Measurements from ENCODE around the gene F7. TPM values are rescaled to one million over a fixed set of nuclear protein-coding genes. Genes with fewer than 3 reads are reported as not detected.
"Not testable (repeated sequence)": the region's sequence is repeated elsewhere in the genome, so short reads cannot be mapped to it uniquely, and the experiment has no call there.

The F7 gene
- total RNA-seq = not detected
- total RNA-seq = 0 to 0.12 reads per million in 2 donors

- Mint-ChIP-seq H3K27me3 (no peaks in the 10 kb centered on the region), H3K4me3 (no peak within 1 kb of the TSS), H3K36me3 (ENCODE audit: low read depth) (no peaks in the 10 kb centered on the region), H3K4me1 (no peaks in the 10 kb centered on the region), H3K27ac (no peak within 1 kb of the TSS)
- no peak for ATAC-seq
- H3K9me3 ChIP-seq (ENCODE audit: control insufficient read depth, low read length, poor library complexity, severe bottlenecking) = no peaks in the 10 kb centered on the region
- DNase-seq = no peak
These were observed at the start of gene F7 for GRCh38 chr13:113105032-113105920. Gene F7, plus strand, starts transcription at chr13:113105791. Its CDS starts 51 bp downstream, at chr13:113105842.

GRCh38 chr13:113057084-113057483 lies 48.5 kb upstream of the F7 start:
- no peak overlapping the region for H3K27ac Mint-ChIP-seq
- H3K4me3 Mint-ChIP-seq = no peak overlapping the region
- peaks cover 5% of the 10 kb centered on the region for H3K36me3 Mint-ChIP-seq (ENCODE audit: low read depth)
- ATAC-seq (no peak), DNase-seq (no peak)
- no peaks in the 10 kb centered on the region for H3K27me3 Mint-ChIP-seq
- no peaks in the 10 kb centered on the region for H3K9me3 ChIP-seq (ENCODE audit: control insufficient read depth, low read length, poor library complexity, severe bottlenecking)
- peaks cover 3% of the 10 kb centered on the region for H3K4me1 Mint-ChIP-seq

- H3K4me3 Mint-ChIP-seq; ATAC-seq; H3K4me1 Mint-ChIP-seq; H3K27ac Mint-ChIP-seq; H3K9me3 ChIP-seq (ENCODE audit: control insufficient read depth, low read length, poor library complexity, severe bottlenecking); DNase-seq; H3K36me3 Mint-ChIP-seq (ENCODE audit: low read depth); H3K27me3 Mint-ChIP-seq: not testable (repeated sequence)
These were observed 48.0 kb upstream of the F7 start for GRCh38 chr13:113057559-113057958.

- DNase-seq (no peak), ATAC-seq (no peak)
- Mint-ChIP-seq H3K27me3 (no peaks in the 10 kb centered on the region), H3K4me3 (no peak overlapping the region), H3K36me3 (ENCODE audit: low read depth) (peaks cover 2% of the 10 kb centered on the region), H3K27ac (no peak overlapping the region), H3K4me1 (peaks cover 2% of the 10 kb centered on the region)
- H3K9me3 ChIP-seq (ENCODE audit: control insufficient read depth, low read length, poor library complexity, severe bottlenecking) = no peaks in the 10 kb centered on the region
These were observed 47.2 kb upstream of the F7 start for GRCh38 chr13:113058129-113058987.

- Mint-ChIP-seq H3K36me3 (ENCODE audit: low read depth) (peaks cover 2% of the 10 kb centered on the region), H3K27me3 (no peaks in the 10 kb centered on the region), H3K4me1 (peaks cover 2% of the 10 kb centered on the region), H3K27ac (no peak overlapping the region), H3K4me3 (no peak overlapping the region)
- DNase-seq = no peak
- ATAC-seq = no peak
- no peaks in the 10 kb centered on the region for H3K9me3 ChIP-seq (ENCODE audit: control insufficient read depth, low read length, poor library complexity, severe bottlenecking)
These were observed 46.4 kb upstream of the F7 start for GRCh38 chr13:113058988-113059850.

GRCh38 chr13:113059891-113060290 lies 45.7 kb upstream of the F7 start:
- ATAC-seq (no peak), DNase-seq (no peak)
- H3K9me3 ChIP-seq (ENCODE audit: control insufficient read depth, low read length, poor library complexity, severe bottlenecking) = no peaks in the 10 kb centered on the region
- Mint-ChIP-seq H3K36me3 (ENCODE audit: low read depth) (peaks cover 2% of the 10 kb centered on the region), H3K4me1 (peaks cover 2% of the 10 kb centered on the region), H3K27me3 (no peaks in the 10 kb centered on the region), H3K4me3 (no peak overlapping the region), H3K27ac (no peak overlapping the region)

- no peak for DNase-seq
- H3K9me3 ChIP-seq (ENCODE audit: control insufficient read depth, low read length, poor library complexity, severe bottlenecking) = no peaks in the 10 kb centered on the region
- Mint-ChIP-seq H3K4me3 (no peak overlapping the region), H3K27me3 (no peaks in the 10 kb centered on the region), H3K36me3 (ENCODE audit: low read depth) (peaks cover 2% of the 10 kb centered on the region), H3K27ac (no peak overlapping the region), H3K4me1 (peaks cover 2% of the 10 kb centered on the region)
- no peak for ATAC-seq
These were observed 44.9 kb upstream of the F7 start for GRCh38 chr13:113060557-113061270.

GRCh38 chr13:113061271-113061625 lies 44.3 kb upstream of the F7 start:
- H3K4me3 Mint-ChIP-seq = no peak overlapping the region

GRCh38 chr13:113061796-113062425 lies 43.7 kb upstream of the F7 start:
- H3K27ac Mint-ChIP-seq = peak overlapping the region; percentile 77
- H3K27me3 Mint-ChIP-seq = no peaks in the 10 kb centered on the region
- no peak overlapping the region for H3K4me3 Mint-ChIP-seq
- peaks cover 2% of the 10 kb centered on the region for H3K4me1 Mint-ChIP-seq
- no peaks in the 10 kb centered on the region for H3K9me3 ChIP-seq (ENCODE audit: control insufficient read depth, low read length, poor library complexity, severe bottlenecking)
- ATAC-seq (no peak), DNase-seq (no peak)
- H3K36me3 Mint-ChIP-seq (ENCODE audit: low read depth) = peaks cover 2% of the 10 kb centered on the region

More at GRCh38 chr13:113061271-113061625, 44.3 kb upstream of the F7 start:
- no peak for ATAC-seq
- H3K27ac Mint-ChIP-seq = no peak overlapping the region
- no peak for DNase-seq
- H3K4me1 Mint-ChIP-seq = peaks cover 2% of the 10 kb centered on the region
- H3K27me3 Mint-ChIP-seq = no peaks in the 10 kb centered on the region
- no peaks in the 10 kb centered on the region for H3K9me3 ChIP-seq (ENCODE audit: control insufficient read depth, low read length, poor library complexity, severe bottlenecking)
- H3K36me3 Mint-ChIP-seq (ENCODE audit: low read depth) = peaks cover 2% of the 10 kb centered on the region

- no peak overlapping the region for H3K4me3 Mint-ChIP-seq
- no peaks in the 10 kb centered on the region for H3K9me3 ChIP-seq (ENCODE audit: control insufficient read depth, low read length, poor library complexity, severe bottlenecking)
- DNase-seq = no peak
- peaks cover 2% of the 10 kb centered on the region for H3K36me3 Mint-ChIP-seq (ENCODE audit: low read depth)
- ATAC-seq = no peak
- peaks cover 2% of the 10 kb centered on the region for H3K4me1 Mint-ChIP-seq
- H3K27ac Mint-ChIP-seq = peak overlapping the region; percentile 77
- no peaks in the 10 kb centered on the region for H3K27me3 Mint-ChIP-seq
These were observed 42.9 kb upstream of the F7 start for GRCh38 chr13:113062691-113063090.

- Mint-ChIP-seq H3K4me3 (no peak overlapping the region), H3K36me3 (ENCODE audit: low read depth) (peaks cover 2% of the 10 kb centered on the region), H3K27ac (no peak overlapping the region), H3K27me3 (no peaks in the 10 kb centered on the region), H3K4me1 (peaks cover 2% of the 10 kb centered on the region)
- no peak for ATAC-seq
- DNase-seq = no peak
- no peaks in the 10 kb centered on the region for H3K9me3 ChIP-seq (ENCODE audit: control insufficient read depth, low read length, poor library complexity, severe bottlenecking)
These were observed 42.5 kb upstream of the F7 start for GRCh38 chr13:113063091-113063491.

GRCh38 chr13:113064000-113064533 lies 41.5 kb upstream of the F7 start:
- no peak overlapping the region for H3K27ac Mint-ChIP-seq
- DNase-seq (no peak), ATAC-seq (no peak)
- H3K4me3 Mint-ChIP-seq = no peak overlapping the region
- no peaks in the 10 kb centered on the region for H3K9me3 ChIP-seq (ENCODE audit: control insufficient read depth, low read length, poor library complexity, severe bottlenecking)
- H3K4me1 Mint-ChIP-seq = peaks cover 2% of the 10 kb centered on the region
- H3K27me3 Mint-ChIP-seq = no peaks in the 10 kb centered on the region
- peaks cover 2% of the 10 kb centered on the region for H3K36me3 Mint-ChIP-seq (ENCODE audit: low read depth)
